PC-9 (cell line): Measurements from ENCODE around the gene SLC22A2.

ENCODE experiments used
- EZH2 ChIP-seq: fragments of 200-600 bp; sonication (generic); IDR thresholded peaks from 2 replicates; pipeline ENCODE4 v1.8.0; 2017; ENCODE audit warnings: antibody characterized with exemption, low read depth
- TF ChIP-seq, protein P1 (sequence below): fragments of 200-600 bp; sonication (generic); conservative IDR thresholded peaks from 2 replicates; pipeline ENCODE4 v1.6.1; 2017; ENCODE audit warnings: mixed run types, antibody characterized with exemption, mild to moderate bottlenecking, moderate library complexity

DNA sequence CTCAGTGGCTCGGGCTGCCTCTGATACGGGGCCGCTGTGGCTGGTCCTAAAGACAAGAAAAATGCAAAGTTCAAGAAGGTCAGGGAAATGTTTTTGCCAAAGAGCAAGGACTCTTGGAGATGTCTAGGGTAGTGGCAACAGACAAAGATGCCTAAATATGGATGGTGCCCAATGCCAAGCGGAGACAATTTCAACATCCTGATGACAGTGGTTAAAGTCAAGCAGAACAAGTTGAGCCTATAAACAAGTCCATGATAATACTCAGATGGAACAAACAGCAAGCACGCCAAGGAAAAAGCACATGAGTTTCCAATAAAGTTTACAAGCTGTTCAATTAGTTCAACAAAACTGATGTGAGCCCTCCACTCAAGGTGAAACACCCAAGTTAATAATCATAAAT, 85.9 kb downstream of the SLC22A2 start:
- no peak for TF ChIP-seq EZH2
- TF ChIP-seq, protein P1, sequence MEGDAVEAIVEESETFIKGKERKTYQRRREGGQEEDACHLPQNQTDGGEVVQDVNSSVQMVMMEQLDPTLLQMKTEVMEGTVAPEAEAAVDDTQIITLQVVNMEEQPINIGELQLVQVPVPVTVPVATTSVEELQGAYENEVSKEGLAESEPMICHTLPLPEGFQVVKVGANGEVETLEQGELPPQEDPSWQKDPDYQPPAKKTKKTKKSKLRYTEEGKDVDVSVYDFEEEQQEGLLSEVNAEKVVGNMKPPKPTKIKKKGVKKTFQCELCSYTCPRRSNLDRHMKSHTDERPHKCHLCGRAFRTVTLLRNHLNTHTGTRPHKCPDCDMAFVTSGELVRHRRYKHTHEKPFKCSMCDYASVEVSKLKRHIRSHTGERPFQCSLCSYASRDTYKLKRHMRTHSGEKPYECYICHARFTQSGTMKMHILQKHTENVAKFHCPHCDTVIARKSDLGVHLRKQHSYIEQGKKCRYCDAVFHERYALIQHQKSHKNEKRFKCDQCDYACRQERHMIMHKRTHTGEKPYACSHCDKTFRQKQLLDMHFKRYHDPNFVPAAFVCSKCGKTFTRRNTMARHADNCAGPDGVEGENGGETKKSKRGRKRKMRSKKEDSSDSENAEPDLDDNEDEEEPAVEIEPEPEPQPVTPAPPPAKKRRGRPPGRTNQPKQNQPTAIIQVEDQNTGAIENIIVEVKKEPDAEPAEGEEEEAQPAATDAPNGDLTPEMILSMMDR: no peak
